Kasumi-1 (cell line): ENCODE measurements around the gene CAPN5.
A peak's percentile ranks its signal among the peaks of the same experiment; 100 is the strongest.

Experiments
- DNase-seq, 2 experiments: peaks; one replicate each; lab custom pipeline; 2025; lab: John Stamatoyannopoulos, UW

Gene CAPN5

GRCh38 chr11:77064648-77065217, 2.0 kb upstream of the CAPN5 start:
- DNase-seq: no peak

DNA sequence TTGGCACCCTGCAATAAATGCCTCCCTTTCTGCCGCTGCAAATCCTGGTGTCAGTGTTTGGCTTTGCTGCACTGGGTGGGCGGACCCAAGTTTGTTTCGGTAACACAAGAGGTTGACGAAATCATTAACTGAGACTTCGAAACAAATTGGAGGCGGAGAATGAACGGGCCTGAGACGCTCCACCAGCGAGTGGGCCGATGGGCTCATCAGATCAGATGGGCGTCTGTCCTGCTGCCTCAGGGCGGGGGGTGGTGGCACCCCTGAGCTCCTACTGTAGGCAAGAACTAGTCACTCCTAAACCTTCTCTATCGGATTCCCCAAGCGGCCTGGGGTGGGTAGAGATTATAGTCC, 918 bp upstream of the CAPN5 start:
- DNase-seq: no peak

GRCh38 chr11:77067861-77068443, 1.2 kb downstream of the CAPN5 start:
- DNase-seq: no peak

- DNase-seq: no peak
Measured at GRCh38 chr11:77068457-77069335, 1.9 kb downstream of the CAPN5 start.

DNA sequence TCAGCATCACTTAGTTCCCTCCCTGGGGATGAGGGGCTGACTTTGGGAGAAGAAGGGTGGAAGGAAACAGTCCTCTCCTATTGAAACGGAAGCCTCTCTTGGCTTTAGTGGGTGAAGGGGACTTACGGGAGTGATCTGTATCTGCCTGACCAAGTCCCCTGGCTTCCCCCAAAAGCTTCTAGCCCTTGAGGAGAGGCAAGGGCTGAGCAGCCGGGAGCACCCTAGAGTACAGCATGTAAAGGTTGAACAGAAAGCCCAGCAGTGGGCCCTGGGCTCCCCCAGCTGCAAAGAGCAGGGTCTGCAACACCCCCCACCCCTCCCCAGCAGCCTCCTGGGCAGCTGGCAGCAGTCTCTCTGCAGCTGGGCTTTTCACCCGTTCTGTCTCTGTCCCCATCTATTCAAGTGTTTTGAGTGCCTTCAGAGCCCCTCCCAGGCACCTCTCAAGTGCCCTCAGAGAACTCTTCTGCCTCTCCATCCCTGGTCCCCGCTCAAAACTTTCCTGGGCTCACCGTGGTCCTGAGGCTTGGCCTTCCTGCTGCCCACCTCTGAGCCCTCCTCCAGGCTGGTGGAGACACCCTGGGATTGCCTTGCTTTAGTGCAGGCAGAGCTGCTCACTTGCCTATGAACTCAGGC, 2.7 kb downstream of the CAPN5 start:
- no peak for DNase-seq

DNA sequence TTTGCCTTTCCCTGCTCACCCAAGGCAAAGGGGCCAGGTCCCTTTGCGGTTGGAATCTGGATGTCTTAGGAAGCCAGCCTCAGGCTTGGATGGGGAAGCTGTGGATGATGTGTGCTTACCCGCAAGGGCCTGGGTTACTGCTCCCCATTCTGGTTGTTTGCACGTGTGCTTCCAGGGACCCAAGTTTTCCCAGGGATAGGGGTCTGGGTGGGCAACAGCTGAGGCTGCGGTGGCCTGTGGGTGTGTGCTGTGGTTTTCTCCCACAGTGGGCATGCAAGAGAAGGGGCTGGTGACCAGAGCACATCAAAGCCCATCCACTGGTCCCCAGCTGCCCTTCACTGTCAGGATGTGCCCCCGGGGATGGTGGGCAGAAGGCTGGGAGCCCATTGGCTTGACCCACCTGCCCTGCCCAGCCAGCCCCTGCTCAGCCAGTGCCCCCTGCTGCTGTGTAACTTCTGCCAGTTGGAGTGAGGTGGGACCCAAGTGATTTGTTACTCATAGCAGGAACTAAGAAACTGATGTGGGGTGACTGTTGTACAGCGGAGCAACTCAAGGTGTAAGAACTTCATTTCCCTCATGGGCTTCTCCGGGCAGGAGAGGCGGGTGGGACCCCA, 3.3 kb downstream of the CAPN5 start:
- DNase-seq: no peak

- no peak for DNase-seq
Measured at GRCh38 chr11:77071077-77071476, 4.3 kb downstream of the CAPN5 start.

DNA sequence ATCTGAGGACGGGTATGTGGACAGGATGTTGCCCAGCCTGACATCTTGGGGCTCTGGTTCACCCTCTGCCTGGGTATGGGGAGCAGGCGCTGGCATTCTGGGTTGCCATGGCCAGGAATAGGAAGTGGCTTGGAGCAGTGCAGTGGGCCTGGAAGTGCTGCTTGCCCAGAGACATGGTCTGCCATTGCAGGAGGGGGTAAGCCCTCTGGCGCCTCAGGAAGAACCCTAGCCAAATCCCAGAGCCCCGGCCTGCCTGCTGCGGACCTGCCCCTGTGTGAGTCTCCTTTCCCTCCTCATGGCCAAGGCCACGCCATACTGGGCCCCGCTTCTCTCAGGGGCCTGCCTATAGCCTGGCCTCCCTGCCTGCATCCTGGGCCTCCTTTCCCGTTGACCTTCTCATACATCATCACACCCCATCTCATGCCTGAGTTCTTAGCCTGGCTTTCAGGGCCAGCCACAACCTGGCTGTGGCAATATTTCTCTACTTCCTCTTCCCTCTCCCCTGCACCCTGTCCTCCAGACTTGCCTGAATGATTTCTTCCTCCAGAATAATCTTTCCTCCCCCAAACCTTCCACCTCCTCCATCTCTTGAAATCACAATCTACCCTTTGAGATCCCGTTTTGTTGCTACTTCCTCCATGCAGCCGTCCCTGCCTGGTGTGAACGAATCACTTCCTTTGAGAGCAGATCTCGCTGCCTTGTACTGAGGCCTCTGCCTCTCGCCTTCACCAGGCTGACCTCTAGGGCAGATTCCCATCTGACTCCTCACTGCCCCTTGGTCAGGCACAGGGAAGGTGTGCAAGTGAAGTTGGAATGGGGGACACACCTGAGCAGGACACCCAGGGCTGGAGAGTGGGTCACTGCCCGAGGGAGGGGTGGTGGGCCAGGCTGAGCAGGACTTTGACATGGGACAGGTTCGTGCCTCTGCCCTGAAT, 5.2 kb downstream of the CAPN5 start:
- DNase-seq: peak; percentile 66 to 73

- DNase-seq: no peak
Measured at GRCh38 chr11:77072851-77073327, 6.1 kb downstream of the CAPN5 start.

DNA sequence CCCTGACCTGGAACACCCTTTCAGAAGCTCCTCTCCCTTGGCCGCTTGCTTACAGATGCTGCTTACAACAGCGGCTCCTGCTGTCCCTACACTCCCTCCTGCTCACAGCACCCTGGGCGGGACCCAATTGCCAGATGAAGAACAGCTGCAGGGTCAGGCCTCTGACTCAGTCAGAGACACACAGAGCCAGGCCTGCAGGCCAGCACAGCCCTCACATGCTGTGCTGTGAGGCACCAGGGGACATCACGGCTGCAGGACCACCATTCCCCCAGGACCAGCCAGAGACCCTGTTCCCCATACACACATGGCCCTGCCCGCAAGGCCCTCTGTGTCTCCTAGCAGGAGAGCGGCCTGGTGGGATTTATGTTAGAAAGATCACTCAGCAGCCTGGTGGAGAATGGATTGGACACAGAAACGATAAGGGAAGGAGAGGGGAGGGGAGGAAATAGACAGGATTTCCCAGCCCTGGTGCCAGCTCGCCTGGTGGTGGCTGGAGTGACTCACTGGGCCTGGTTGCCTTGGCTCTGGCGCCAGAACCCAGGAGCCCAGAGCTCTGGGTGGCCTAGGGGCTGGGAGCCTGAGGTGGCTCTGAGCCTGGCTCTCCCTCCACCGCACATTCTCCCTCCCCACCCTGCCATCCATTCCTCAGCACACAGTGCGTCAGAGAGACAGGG, 6.7 kb downstream of the CAPN5 start:
- DNase-seq: no peak

DNA sequence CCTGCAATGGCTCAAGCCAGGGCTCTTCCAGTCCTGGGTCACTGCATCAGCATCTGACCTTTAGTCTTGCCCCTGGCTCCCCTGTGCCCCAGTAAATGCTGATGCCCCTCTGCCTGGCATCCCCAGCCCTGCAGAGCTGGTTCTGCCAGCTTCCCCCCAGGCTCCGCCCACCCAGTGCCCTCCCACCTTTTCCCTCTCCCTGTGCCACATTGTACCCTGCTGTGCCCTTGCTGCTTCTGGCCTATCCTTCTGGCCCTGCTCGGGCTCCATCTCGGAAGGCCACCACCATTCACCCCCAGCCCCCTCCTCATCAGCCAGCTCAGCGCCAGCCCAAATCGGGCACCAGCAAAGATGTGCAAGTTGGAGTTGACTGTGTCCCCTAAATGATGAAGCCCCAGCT, 7.4 kb downstream of the CAPN5 start:
- no peak for DNase-seq

GRCh38 chr11:77074626-77075221, 8.0 kb downstream of the CAPN5 start:
- DNase-seq: no peak

GRCh38 chr11:77075425-77075905, 8.7 kb downstream of the CAPN5 start:
- DNase-seq: no peak

- DNase-seq: no peak
Measured at GRCh38 chr11:77079666-77080065, 12.9 kb downstream of the CAPN5 start.

- DNase-seq: no peak
Measured at GRCh38 chr11:77080643-77081210, 14.0 kb downstream of the CAPN5 start.

- no peak for DNase-seq
Measured at GRCh38 chr11:77081381-77081851, 14.6 kb downstream of the CAPN5 start.

DNA sequence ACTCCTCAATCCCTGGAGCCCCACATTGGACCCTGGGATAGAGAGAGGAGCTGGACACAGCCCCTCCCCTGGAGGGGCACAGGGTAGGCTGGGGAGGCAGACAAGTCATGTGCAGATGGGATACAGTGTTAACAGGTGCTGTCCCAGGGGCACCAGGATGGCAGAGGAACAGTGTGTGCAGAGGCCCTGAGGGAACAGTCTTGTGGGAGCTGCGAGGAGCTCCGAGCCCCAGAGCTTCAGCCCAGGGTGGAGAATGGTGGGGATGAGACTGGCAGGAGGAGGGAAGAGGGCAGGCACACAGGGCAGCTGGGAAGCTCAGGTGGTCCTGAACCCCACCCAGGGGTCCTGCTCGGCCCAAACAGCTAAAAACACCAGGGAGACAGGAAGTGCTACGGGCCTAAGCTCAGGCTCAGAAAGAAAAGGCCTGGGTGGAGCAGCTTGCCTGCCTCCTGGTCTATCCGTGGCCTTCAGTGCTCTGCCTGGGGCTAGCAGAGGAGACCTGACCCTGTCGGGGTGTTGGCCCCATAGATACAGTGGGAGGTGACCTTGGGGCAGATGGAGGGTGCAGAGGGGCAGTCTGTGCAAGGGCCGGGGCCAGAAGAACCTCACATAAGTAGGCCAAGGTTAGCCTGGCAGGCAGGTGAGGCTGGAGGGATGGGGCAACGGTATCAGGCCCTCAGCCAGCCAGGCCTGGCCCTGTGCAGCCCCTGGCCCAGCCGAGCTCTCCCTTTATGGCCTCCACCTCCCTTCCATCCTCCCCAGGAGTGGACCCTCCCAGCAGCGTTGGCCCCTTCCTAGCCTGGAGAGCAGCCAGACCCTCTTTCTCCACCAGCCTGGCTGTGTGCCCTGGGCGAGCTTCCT, 15.4 kb downstream of the CAPN5 start:
- DNase-seq: no peak

- DNase-seq: peak; percentile 95 to 96
Measured at GRCh38 chr11:77082838-77083565, 16.2 kb downstream of the CAPN5 start.
